GM12874 (cell line): ENCODE data around the gene DYNLL1.

Source experiments
- CTCF ChIP-seq: IDR thresholded peaks from 2 replicates; pipeline ENCODE4 v1.5.1; 2011; ENCODE audit warnings: low read depth, mild to moderate bottlenecking, control low read depth, low read length, moderate library complexity; ENCODE audit not compliant: insufficient read depth

The DYNLL1 gene

DNA sequence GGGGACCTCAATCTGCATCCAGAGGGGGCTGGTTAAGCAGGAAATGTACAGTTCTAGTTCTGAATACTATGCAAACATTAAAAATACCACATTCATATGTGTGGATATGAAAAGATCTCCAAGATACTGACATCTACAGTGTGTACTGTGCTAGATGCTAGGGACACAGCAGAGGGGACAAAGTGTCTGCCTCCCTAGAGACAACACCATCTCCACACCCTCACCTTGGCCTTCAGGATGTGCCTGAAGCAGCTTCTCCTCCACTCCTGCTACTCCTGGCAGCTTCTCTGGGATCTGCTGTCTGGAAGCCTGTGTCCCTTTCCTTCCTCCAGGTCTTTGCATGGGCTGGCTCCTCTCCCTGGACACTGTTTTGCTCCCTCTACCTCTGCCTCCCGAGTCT, 15.7 kb upstream of the DYNLL1 start:
- TF ChIP-seq CTCF, result no peak

- no peak for TF ChIP-seq CTCF
These were observed 14.7 kb upstream of the DYNLL1 start for GRCh38 chr12:120481022-120481767.

DNA sequence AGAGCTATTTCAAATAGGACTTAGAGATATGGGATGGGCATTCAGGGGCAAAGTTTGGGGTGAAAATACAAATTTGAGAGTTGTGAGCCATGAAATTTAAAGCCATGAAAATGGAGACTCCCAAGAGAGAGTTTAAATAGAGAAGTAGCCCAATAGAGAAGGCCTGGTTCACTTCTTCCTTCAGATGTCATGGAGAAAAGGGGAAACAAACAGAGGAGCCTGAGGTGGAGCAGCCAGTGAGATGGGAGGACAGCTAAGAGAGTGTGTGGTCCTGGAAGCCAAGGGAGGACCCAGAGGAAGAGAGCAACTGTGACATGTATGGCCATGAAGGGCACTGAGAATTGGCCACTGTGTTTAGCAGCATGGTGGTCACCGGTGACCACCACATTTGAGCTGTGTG, 12.3 kb upstream of the DYNLL1 start:
- TF ChIP-seq CTCF, result no peak

DNA sequence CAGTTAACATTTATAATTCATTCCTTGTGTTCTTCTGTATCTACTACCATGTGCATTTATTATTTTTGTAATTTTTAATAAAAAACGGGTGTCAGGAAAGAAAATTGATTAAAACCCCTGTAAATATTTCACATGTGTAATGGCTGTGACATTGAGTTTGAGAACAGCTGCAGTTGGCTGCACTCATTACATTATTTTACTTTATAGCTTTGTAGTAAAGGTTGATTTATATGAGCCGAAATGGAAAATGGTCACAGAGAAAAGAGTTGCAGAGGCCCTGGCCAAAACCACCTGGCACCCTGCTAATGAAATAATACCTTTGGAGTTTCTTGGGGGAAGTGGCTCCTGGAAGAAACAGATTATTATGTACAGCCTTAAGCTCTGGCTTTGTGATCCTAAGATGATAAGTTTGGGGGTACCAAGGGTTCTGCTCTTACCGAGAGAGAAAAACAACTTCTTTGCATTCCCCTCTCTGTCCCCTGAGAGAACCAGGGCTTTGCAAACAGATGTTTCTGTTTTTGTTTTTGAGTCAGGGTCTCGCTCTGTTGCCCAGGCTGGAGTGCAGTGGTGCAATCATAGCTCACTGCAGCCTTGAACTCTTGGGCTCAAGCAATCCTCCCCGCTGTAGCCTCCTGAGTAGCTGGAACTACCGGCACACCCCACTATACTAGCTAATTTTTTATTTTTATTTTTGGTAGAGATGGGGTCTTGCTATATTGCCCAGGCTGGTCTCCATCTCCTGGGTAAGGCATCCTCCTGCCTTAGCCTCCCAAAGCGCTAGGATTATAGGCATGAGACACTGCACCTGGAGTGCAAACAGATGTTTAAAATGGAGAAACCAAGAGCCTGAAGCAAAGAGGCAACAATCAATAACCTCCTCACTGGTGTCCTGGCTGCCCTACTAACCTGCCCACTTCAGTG, 9.7 kb upstream of the DYNLL1 start:
- no peak for TF ChIP-seq CTCF

DNA sequence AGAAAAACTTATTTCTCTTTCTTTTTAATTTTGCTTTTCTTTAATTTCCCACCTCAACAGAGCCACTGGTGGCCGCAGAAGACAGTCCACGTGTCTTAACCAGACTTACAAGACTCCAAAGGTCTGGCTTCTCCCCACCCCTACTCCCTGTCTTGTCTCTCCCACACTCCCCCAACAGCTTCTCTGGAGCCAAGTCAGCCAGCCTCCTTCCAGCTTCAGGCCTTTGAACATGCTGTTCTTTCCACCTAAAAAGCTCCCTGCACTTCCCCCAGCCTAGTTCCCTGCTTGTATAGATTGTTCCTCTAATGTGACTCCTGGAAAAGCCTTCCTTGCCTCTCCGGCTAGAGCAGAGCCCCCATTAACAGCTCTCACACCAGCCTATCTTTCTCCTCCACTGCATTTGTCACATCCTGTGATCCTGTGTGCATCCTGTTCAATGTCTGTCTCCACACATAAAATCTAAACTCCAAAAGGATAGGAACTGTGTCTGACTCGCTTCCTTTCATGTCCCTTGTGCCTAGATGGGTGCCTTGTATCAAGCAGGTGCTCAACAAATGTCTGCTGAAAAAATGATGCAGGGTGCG, 7.8 kb upstream of the DYNLL1 start:
- TF ChIP-seq CTCF, result no peak

- no peak for TF ChIP-seq CTCF
These were observed 6.9 kb upstream of the DYNLL1 start for GRCh38 chr12:120489018-120489417.

DNA sequence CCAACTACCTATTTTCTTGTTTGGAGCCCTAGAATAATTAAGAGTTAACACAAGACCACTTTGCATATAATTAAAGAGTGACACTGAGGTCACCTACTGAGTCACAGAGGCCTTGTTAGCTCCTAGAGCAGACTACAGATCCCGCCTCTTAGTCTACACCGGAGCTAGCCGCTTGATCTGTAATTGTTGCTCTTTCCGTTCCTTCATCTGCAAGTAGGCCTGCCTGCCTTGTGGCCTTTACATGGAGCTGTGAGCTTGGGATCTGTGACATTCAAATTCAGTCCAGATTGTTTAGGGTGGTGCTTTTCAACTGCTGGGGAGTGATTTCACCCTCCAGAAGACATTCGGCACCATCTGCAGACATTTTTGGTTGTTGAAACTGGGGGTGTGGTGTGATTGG, 5.6 kb upstream of the DYNLL1 start:
- TF ChIP-seq CTCF, result no peak
